Measurements from ENCODE around the gene OR6B1.
"Not testable (repeated sequence)": the region's sequence is repeated elsewhere in the genome, so short reads cannot be mapped to it uniquely, and the experiment has no call there.

Gene OR6B1

GRCh38 chr7:144006029-144006691 lies 6.0 kb downstream of the OR6B1 start:
- WGBS, result 94% methylated on average over 1 of the region's 1 CpG
- Histone ChIP-seq H3K9me3 (ENCODE audit: insufficient read depth, low read depth, low read length) (peaks cover 16% of the 10 kb centered on the region), H3K4me1 (ENCODE audit: insufficient read depth, low read length) (no peaks in the 10 kb centered on the region), H3K9ac (ENCODE audit: low read depth, low read length) (no peak overlapping the region), H3K27me3 (ENCODE audit: insufficient read depth, low read length) (no peaks in the 10 kb centered on the region), H3K36me3 (ENCODE audit: insufficient read depth, low read length) (no peaks in the 10 kb centered on the region), H3K27ac (ENCODE audit: low read depth, low read length) (no peak overlapping the region), H3K4me3 (ENCODE audit: low read length) (no peak overlapping the region)

- WGBS, result 100% methylated on average over 1 of the region's 1 CpG
Observed at GRCh38 chr7:144006692-144007042, 6.5 kb downstream of the OR6B1 start.

GRCh38 chr7:144009361-144009760 lies 9.2 kb downstream of the OR6B1 start:
- peaks cover 16% of the 10 kb centered on the region for H3K9me3 ChIP-seq (ENCODE audit: insufficient read depth, low read depth, low read length)
- no peak overlapping the region for H3K4me3 ChIP-seq (ENCODE audit: low read length)
- no peaks in the 10 kb centered on the region for H3K27me3 ChIP-seq (ENCODE audit: insufficient read depth, low read length)
- no peak overlapping the region for H3K9ac ChIP-seq (ENCODE audit: low read depth, low read length)
- WGBS, result 96% methylated on average over 2 of the region's 2 CpGs
- H3K36me3 ChIP-seq (ENCODE audit: insufficient read depth, low read length), result no peaks in the 10 kb centered on the region
- H3K27ac ChIP-seq (ENCODE audit: low read depth, low read length), result no peak overlapping the region
- no peaks in the 10 kb centered on the region for H3K4me1 ChIP-seq (ENCODE audit: insufficient read depth, low read length)

More at GRCh38 chr7:144006692-144007042, 6.5 kb downstream of the OR6B1 start:
- Histone ChIP-seq H3K4me1 (ENCODE audit: insufficient read depth, low read length) (no peaks in the 10 kb centered on the region), H3K36me3 (ENCODE audit: insufficient read depth, low read length) (no peaks in the 10 kb centered on the region), H3K4me3 (ENCODE audit: low read length) (no peak overlapping the region), H3K9me3 (ENCODE audit: insufficient read depth, low read depth, low read length) (peaks cover 16% of the 10 kb centered on the region), H3K27me3 (ENCODE audit: insufficient read depth, low read length) (no peaks in the 10 kb centered on the region), H3K9ac (ENCODE audit: low read depth, low read length) (no peak overlapping the region), H3K27ac (ENCODE audit: low read depth, low read length) (no peak overlapping the region)

- not testable (repeated sequence) for H3K36me3 ChIP-seq (ENCODE audit: insufficient read depth, low read length); H3K27ac ChIP-seq (ENCODE audit: low read depth, low read length); H3K27me3 ChIP-seq (ENCODE audit: insufficient read depth, low read length); H3K4me3 ChIP-seq (ENCODE audit: low read length); H3K9ac ChIP-seq (ENCODE audit: low read depth, low read length); H3K4me1 ChIP-seq (ENCODE audit: insufficient read depth, low read length)
- H3K9me3 ChIP-seq (ENCODE audit: insufficient read depth, low read depth, low read length), result peaks cover 16% of the 10 kb centered on the region
Observed at GRCh38 chr7:144010061-144010460, 9.9 kb downstream of the OR6B1 start.

GRCh38 chr7:144010821-144011220 lies 10.7 kb downstream of the OR6B1 start:
- H3K36me3 ChIP-seq (ENCODE audit: insufficient read depth, low read length); H3K4me3 ChIP-seq (ENCODE audit: low read length); H3K9ac ChIP-seq (ENCODE audit: low read depth, low read length); H3K4me1 ChIP-seq (ENCODE audit: insufficient read depth, low read length); H3K27me3 ChIP-seq (ENCODE audit: insufficient read depth, low read length); H3K27ac ChIP-seq (ENCODE audit: low read depth, low read length): not testable (repeated sequence)
- H3K9me3 ChIP-seq (ENCODE audit: insufficient read depth, low read depth, low read length), result peaks cover 16% of the 10 kb centered on the region
- 93% methylated on average over 1 of the region's 1 CpG for WGBS

DNA sequence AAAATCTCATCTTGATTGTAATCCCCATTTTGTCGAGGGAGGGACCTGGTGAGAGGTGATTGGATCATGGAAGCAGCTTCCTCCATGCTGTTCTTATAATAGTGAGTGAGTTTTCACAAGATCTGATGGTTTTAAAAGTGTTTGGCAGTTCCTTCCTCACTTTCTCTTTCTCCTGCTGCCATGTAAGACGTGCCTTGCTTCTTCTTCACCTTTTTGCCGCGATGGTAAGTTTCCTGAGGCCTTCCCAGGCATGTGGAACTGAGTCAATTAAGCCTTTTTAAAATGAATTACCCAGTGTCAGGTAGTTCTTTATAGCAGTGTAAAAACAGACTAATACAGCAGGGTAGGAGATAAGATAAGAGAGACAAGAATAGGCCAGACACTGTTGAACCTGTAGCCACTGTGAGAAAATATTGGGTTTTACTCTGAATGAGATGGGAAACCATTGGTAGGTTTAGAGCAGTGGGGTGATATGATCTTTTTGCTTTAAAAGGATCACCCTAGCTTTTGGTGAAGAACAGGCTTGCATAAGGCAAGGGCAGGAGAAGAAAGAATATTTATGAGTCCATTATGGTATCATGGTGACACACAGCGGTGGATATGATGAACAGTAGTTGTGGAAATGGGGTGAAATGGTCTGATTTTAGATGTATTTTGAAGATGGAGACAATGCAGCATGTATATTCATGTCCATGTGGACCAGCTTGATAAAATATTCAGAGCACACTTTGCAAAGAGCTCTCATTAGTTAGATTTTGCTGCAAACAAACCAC lies 11.5 kb downstream of the OR6B1 start:
- Histone ChIP-seq H3K27me3 (ENCODE audit: insufficient read depth, low read length) (no peaks in the 10 kb centered on the region), H3K9ac (ENCODE audit: low read depth, low read length) (no peak overlapping the region), H3K4me1 (ENCODE audit: insufficient read depth, low read length) (no peaks in the 10 kb centered on the region), H3K27ac (ENCODE audit: low read depth, low read length) (no peak overlapping the region), H3K36me3 (ENCODE audit: insufficient read depth, low read length) (no peaks in the 10 kb centered on the region), H3K9me3 (ENCODE audit: insufficient read depth, low read depth, low read length) (peaks cover 16% of the 10 kb centered on the region), H3K4me3 (ENCODE audit: low read length) (no peak overlapping the region)
- 80% methylated on average over 5 of the region's 5 CpGs for WGBS

- H3K9me3 ChIP-seq (ENCODE audit: insufficient read depth, low read depth, low read length), result no peaks in the 10 kb centered on the region
- H3K27ac ChIP-seq (ENCODE audit: low read depth, low read length), result no peak overlapping the region
- H3K4me3 ChIP-seq (ENCODE audit: low read length), result no peak overlapping the region
- H3K4me1 ChIP-seq (ENCODE audit: insufficient read depth, low read length), result peaks cover 3% of the 10 kb centered on the region; the same call in 1 of the 2 replicates
- no peak overlapping the region for H3K9ac ChIP-seq (ENCODE audit: low read depth, low read length)
- H3K27me3 ChIP-seq (ENCODE audit: insufficient read depth, low read length), result no peaks in the 10 kb centered on the region
- 83% methylated on average over 4 of the region's 4 CpGs for WGBS
- no peaks in the 10 kb centered on the region for H3K36me3 ChIP-seq (ENCODE audit: insufficient read depth, low read length)
Observed at GRCh38 chr7:144018065-144018464, 17.9 kb downstream of the OR6B1 start.

DNA sequence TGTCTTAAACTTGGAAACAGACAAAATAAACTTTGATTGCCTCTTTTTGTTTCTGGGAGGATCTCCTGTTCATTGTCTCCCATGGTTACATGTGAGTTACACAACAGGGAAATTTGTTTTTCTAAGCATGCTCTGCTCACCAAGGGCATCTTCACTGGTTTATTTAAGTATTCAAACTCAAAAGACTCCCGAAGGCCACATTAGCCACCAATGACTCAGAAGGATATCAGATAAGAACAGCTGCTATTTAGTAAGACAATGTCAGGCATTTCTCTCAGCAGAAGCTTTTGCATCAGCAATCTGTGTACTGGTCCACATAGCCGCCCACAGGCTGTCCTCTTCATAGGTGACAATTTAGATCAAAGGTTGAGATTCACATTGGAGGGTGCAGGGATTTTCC lies 19.3 kb downstream of the OR6B1 start:
- no peak overlapping the region for H3K9ac ChIP-seq (ENCODE audit: low read depth, low read length)
- H3K36me3 ChIP-seq (ENCODE audit: insufficient read depth, low read length), result no peaks in the 10 kb centered on the region
- no peaks in the 10 kb centered on the region for H3K27me3 ChIP-seq (ENCODE audit: insufficient read depth, low read length)
- H3K4me3 ChIP-seq (ENCODE audit: low read length), result no peak overlapping the region
- WGBS, result 66% methylated on average over 2 of the region's 2 CpGs
- no peak overlapping the region for H3K27ac ChIP-seq (ENCODE audit: low read depth, low read length)
- no peaks in the 10 kb centered on the region for H3K9me3 ChIP-seq (ENCODE audit: insufficient read depth, low read depth, low read length)
- peaks cover 3% of the 10 kb centered on the region; the same call in 1 of the 2 replicates for H3K4me1 ChIP-seq (ENCODE audit: insufficient read depth, low read length)

DNA sequence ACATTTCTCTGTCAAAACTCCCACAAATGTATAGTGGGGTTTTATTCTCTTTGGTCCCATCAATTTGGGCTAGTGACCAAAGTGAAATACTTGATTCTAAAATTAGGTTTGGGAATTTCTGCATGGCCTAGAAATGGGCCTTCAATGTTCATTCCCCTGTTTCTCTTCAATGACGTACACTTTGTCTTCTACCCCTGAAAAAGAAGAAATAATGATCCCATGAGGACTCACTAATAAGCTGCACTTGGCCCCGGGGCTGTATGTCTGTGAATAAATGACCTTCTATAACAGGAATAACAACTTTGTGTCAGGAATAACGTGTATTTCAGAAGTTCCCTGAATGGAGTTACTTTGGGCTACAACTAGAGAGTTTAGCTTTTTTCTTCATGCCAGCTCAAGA lies 20.2 kb downstream of the OR6B1 start:
- Histone ChIP-seq H3K9ac (ENCODE audit: low read depth, low read length) (no peak overlapping the region), H3K4me3 (ENCODE audit: low read length) (no peak overlapping the region), H3K4me1 (ENCODE audit: insufficient read depth, low read length) (peaks cover 3% of the 10 kb centered on the region; the same call in 1 of the 2 replicates), H3K27me3 (ENCODE audit: insufficient read depth, low read length) (no peaks in the 10 kb centered on the region), H3K9me3 (ENCODE audit: insufficient read depth, low read depth, low read length) (no peaks in the 10 kb centered on the region), H3K36me3 (ENCODE audit: insufficient read depth, low read length) (no peaks in the 10 kb centered on the region), H3K27ac (ENCODE audit: low read depth, low read length) (no peak overlapping the region)
- 84% methylated on average over 3 of the region's 3 CpGs for WGBS

- Histone ChIP-seq H3K36me3 (ENCODE audit: insufficient read depth, low read length) (no peaks in the 10 kb centered on the region), H3K9ac (ENCODE audit: low read depth, low read length) (no peak overlapping the region), H3K4me3 (ENCODE audit: low read length) (no peak overlapping the region), H3K27ac (ENCODE audit: low read depth, low read length) (no peak overlapping the region), H3K9me3 (ENCODE audit: insufficient read depth, low read depth, low read length) (no peaks in the 10 kb centered on the region), H3K27me3 (ENCODE audit: insufficient read depth, low read length) (no peaks in the 10 kb centered on the region), H3K4me1 (ENCODE audit: insufficient read depth, low read length) (peaks cover 3% of the 10 kb centered on the region; the same call in 1 of the 2 replicates)
Observed at GRCh38 chr7:144022169-144022568, 22.0 kb downstream of the OR6B1 start.

DNA sequence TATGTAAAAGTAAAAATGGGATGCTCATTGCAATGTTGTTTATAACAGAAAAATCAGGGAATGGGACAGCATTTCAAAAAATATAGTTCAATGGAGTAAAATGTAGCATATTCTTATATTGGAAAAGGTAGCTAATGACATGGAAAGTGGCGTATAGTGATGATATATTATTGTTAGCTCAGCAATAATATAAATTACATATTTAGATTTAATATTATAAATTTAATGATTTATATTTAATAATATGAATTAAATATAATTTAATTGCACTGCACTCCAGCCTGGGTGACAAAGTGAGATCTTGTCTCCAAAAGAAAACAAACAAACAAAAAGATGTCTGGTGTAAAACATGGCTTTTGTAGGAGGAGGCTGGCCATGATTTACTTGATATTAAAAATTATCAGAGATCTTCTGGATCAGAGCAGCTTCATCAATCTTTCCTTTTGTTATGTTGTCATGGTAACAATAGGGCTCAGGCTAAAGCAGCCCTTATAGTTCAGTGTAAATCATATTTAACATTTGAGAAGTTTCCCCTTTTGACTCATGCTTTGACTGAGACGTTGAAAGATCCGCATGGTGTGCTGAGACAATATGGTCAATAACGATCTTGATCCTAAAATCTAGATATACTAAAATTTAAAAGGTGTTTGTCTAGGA lies 23.2 kb downstream of the OR6B1 start:
- H3K4me3 ChIP-seq (ENCODE audit: low read length), result no peak overlapping the region
- H3K27me3 ChIP-seq (ENCODE audit: insufficient read depth, low read length), result no peaks in the 10 kb centered on the region
- H3K9ac ChIP-seq (ENCODE audit: low read depth, low read length), result no peak overlapping the region
- no peaks in the 10 kb centered on the region for H3K9me3 ChIP-seq (ENCODE audit: insufficient read depth, low read depth, low read length)
- H3K36me3 ChIP-seq (ENCODE audit: insufficient read depth, low read length), result no peaks in the 10 kb centered on the region
- H3K27ac ChIP-seq (ENCODE audit: low read depth, low read length), result no peak overlapping the region
- H3K4me1 ChIP-seq (ENCODE audit: insufficient read depth, low read length), result peaks cover 3% of the 10 kb centered on the region; the same call in 1 of the 2 replicates
- WGBS, result 86% methylated on average over 2 of the region's 4 CpGs
